Endothelial cell of umbilical vein (primary cell): ENCODE measurements around the gene FSTL1. TPM values are rescaled to one million over a fixed set of nuclear protein-coding genes. Genes with fewer than 3 reads are reported as not detected.

ENCODE experiments used
- BruUV-seq: library from RNA; stranded (reverse); fragments of 400-500 nt; replicated peaks from 2 replicates; lab custom pipeline; 2021; lab: Mats Ljungman, UMichigan
- CTCF ChIA-PET: fragments of 300-600, 350-600 bp; sonication (Branson Sonifier 250); formaldehyde crosslinking; loops from one replicate; lab custom pipeline; 2021; ENCODE audit warnings: antibody characterized with exemption, inconsistent platforms; lab: Charles Lee
- POLR2A ChIA-PET: fragments of 300-600, 350-600 bp; sonication (Branson Sonifier 250); formaldehyde crosslinking; loops from one replicate; lab custom pipeline; 2021; ENCODE audit warnings: antibody characterized with exemption, inconsistent platforms; lab: Charles Lee
- DNase-seq: peaks from one replicate; pipeline ENCODE4 v3.0.0-alpha.2; 2011; ENCODE audit warnings: low read depth, low spot score
- FAIRE-seq: peaks from 2 replicates; lab custom pipeline; 2011; peaks lifted over from hg19 to GRCh38; lab: Jason Lieb, UNC
- H2AFZ ChIP-seq: 2 replicates; pipeline ENCODE4 v1.6.0; 2012; ENCODE audit warnings: low read depth, low read length, control low read depth, inconsistent platforms
- H3K27ac ChIP-seq: 2 replicates; pipeline ENCODE4 v1.5.1; 2011; ENCODE audit warnings: low read depth, mild to moderate bottlenecking, control low read depth, low read length, moderate library complexity; ENCODE audit not compliant: insufficient read depth
- H3K27me3 ChIP-seq, 2 experiments: 2 replicates each; pipeline versions ENCODE4 v1.6.0 to v1.6.1; 2011; ENCODE audit warnings: low read length in 2 of 2, mixed read lengths in 1 of 2; ENCODE audit not compliant: control insufficient read depth in 2 of 2, insufficient read depth in 2 of 2
- H3K36me3 ChIP-seq, 2 experiments: 2 replicates in 1 of 2; 3 replicates in 1 of 2; pipeline ENCODE4 v1.5.1; 2011; ENCODE audit warnings: low read length in 2 of 2, mild to moderate bottlenecking in 1 of 2, moderate library complexity in 1 of 2; ENCODE audit not compliant: control insufficient read depth in 2 of 2, insufficient read depth in 2 of 2; ENCODE audit errors: extremely low read depth in 1 of 2
- H3K4me1 ChIP-seq: 3 replicates; pipeline ENCODE4 v1.5.1; 2011; ENCODE audit warnings: mild to moderate bottlenecking, low read length; ENCODE audit not compliant: control insufficient read depth, insufficient read depth; ENCODE audit errors: extremely low read depth
- H3K4me2 ChIP-seq: 2 replicates; pipeline ENCODE4 v1.6.1; 2011; ENCODE audit warnings: low read length, control low read depth, mixed read lengths; ENCODE audit not compliant: insufficient read depth
- H3K4me3 ChIP-seq, 3 experiments: fragments of 200-600 bp in 1 of 3; sonication (generic), shearing (Covaris generic) in 1 of 3; replicated peaks in 1 of 3; 2 replicates each; pipeline ENCODE4 v1.5.1; 2011 to 2016; ENCODE audit warnings: control low read depth in 3 of 3, low read length in 3 of 3, mild to moderate bottlenecking in 2 of 3, inconsistent platforms in 1 of 3, low read depth in 1 of 3, moderate library complexity in 1 of 3; ENCODE audit not compliant: insufficient read depth in 1 of 3
- H3K79me2 ChIP-seq: 2 replicates; pipeline ENCODE4 v1.6.0; 2012; ENCODE audit warnings: low read length, inconsistent platforms; ENCODE audit not compliant: control insufficient read depth, insufficient read depth
- H3K9ac ChIP-seq: replicated peaks from 2 replicates; pipeline ENCODE3; 2011; ENCODE audit warnings: low read length, control low read depth; ENCODE audit not compliant: insufficient read depth; ENCODE audit errors: extremely low read depth
- H3K9me1 ChIP-seq: replicated peaks from 3 replicates; pipeline ENCODE4 v1.6.0; 2011; ENCODE audit warnings: mild to moderate bottlenecking, low read length; ENCODE audit not compliant: control insufficient read depth, insufficient read depth; ENCODE audit errors: extremely low read depth
- H3K9me3 ChIP-seq: replicated peaks from 2 replicates; pipeline ENCODE4 v1.5.1; 2012; ENCODE audit warnings: low read length, inconsistent platforms; ENCODE audit not compliant: control insufficient read depth, insufficient read depth
- H4K20me1 ChIP-seq: replicated peaks from 2 replicates; pipeline ENCODE3; 2011; ENCODE audit warnings: mild to moderate bottlenecking, low read length; ENCODE audit not compliant: control insufficient read depth, insufficient read depth; ENCODE audit errors: extremely low read depth
- EZH2 ChIP-seq: IDR thresholded peaks from 2 replicates; pipeline ENCODE4 v1.6.1; 2012; ENCODE audit warnings: borderline replicate concordance, low read depth, mild to moderate bottlenecking, moderate library complexity, low read length, inconsistent platforms; ENCODE audit not compliant: severe bottlenecking
- FOS ChIP-seq: IDR thresholded peaks from 2 replicates; pipeline ENCODE4 v1.6.1; 2011; ENCODE audit warnings: mild to moderate bottlenecking, low read length, moderate library complexity, borderline replicate concordance; ENCODE audit not compliant: insufficient read depth
- GATA2 ChIP-seq: IDR thresholded peaks from 2 replicates; pipeline ENCODE4 v1.7.0; 2011; ENCODE audit warnings: low read depth, mild to moderate bottlenecking, moderate library complexity, mixed read lengths, low read length; ENCODE audit not compliant: insufficient read length, insufficient read depth
- JUN ChIP-seq: IDR thresholded peaks from 2 replicates; pipeline ENCODE4 v1.6.1; 2011; ENCODE audit warnings: borderline replicate concordance, low read depth; ENCODE audit not compliant: insufficient read length, insufficient read depth
- MYC ChIP-seq: IDR thresholded peaks from one replicate; pipeline ENCODE4 v1.6.1; 2011; ENCODE audit warnings: mild to moderate bottlenecking, low read depth, low read length
- POLR2A ChIP-seq: IDR thresholded peaks from 2 replicates; pipeline ENCODE4 v1.6.1; 2012; ENCODE audit warnings: low read depth, mild to moderate bottlenecking, control low read depth, low read length
- POLR2AphosphoS5 ChIP-seq: IDR thresholded peaks from 2 replicates; pipeline ENCODE4 v1.6.1; 2012; ENCODE audit warnings: low read depth, mild to moderate bottlenecking, control low read depth, low read length, moderate library complexity; ENCODE audit not compliant: insufficient read depth
- dilution Hi-C: fragments of 300-500 bp; cut with MboI; formaldehyde crosslinking; loops from one replicate; pipeline ENCODE4 v1.15.0; 2019; ENCODE audit warnings: low sequenced_read_pairs; ENCODE audit not compliant: extremely low pct_ligation_motif_present
- intact Hi-C: fragments of 100-400 bp; cut with micrococcal nuclease; formaldehyde crosslinking; loops from one replicate; pipeline ENCODE4 v1.10.0; 2022
- polyA plus RNA-seq, 4 experiments: library from polyadenylated mRNA; depleted of rRNA in 3 of 4; stranded (reverse) in 3 of 4; unstranded in 1 of 4; fragments of >200 nt; gene quantifications; 2 replicates each; pipeline versions ENCODE4 v1.2.1 to v1.2.3, GENCODE V29; 2011 to 2012; ENCODE audit warnings: missing spikeins in 1 of 4
- total RNA-seq: library from RNA; stranded (reverse); gene quantifications from 2 replicates; pipeline ENCODE4 v1.2.3, GENCODE V29; 2021
- TF ChIP-seq, protein P1 (sequence below): IDR thresholded peaks from 2 replicates; pipeline ENCODE4 v1.6.1; 2011; ENCODE audit not compliant: insufficient read depth, insufficient read length
- TF ChIP-seq, protein P2 (sequence below), 2 donors: IDR thresholded peaks; 1 replicate in 1 of 2; 2 replicates in 1 of 2; pipeline ENCODE4 v1.5.1; 2011; ENCODE audit warnings: low read length in 2 of 2, mild to moderate bottlenecking in 2 of 2, moderate library complexity in 2 of 2, control low read depth in 1 of 2, inconsistent platforms in 1 of 2, low read depth in 1 of 2; ENCODE audit not compliant: insufficient read depth in 1 of 2; ENCODE audit errors: extremely low read depth in 1 of 2

FSTL1 gene
- total and polyA plus RNA-seq, 2 donors (not counting 3 experiments of a cell fraction or from before 2014, with no cell fraction given), result 235 to 562 TPM

DNA sequence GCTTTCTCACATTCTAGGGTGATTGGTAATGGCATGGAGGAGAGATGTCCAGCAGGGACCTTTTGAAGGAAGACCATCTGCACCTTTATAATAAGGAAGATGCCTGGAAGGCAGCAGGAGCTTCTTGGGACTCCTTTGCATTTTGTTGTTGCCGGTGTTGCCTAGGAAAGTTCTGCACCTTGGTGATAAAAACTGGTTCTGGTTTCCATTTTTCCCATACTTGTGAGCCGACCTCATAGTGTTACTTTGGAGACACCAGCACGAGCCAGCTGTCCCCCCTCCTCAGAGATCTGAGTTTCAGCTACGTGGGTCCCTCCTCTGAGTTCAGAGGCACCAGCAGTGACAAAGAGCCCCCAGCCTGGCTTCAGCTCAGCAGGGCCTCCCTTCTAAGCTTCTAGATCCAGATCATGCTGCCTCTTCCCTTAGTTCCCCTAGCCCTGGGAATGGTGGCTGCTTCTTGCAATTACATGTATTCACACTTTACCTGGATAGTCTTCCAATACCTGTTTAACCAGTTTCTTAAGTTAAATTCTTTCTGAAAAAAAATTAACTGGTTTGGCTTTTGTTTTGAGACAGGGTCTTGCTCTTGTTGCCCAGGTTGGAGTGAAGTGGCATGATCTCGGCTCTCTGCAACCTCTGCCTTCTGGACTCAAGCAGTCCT is 18.0 kb upstream of the FSTL1 start:
- H3K9me1 ChIP-seq, result no peaks in the 10 kb centered on the region
- H3K27ac ChIP-seq, result no peak overlapping the region
- H4K20me1 ChIP-seq, result no peaks in the 10 kb centered on the region
- no peaks in the 10 kb centered on the region for H3K79me2 ChIP-seq
- DNase-seq (no peak), FAIRE-seq (no peak)
- H3K4me1 ChIP-seq, result no peaks in the 10 kb centered on the region
- no peak overlapping the region for H3K4me3 ChIP-seq
- no peaks in the 10 kb centered on the region for H3K27me3 ChIP-seq
- POLR2A ChIA-PET, result no interaction called here
- dilution Hi-C loops, result no loop called here
- no peak overlapping the region for H3K9ac ChIP-seq
- no peaks in the 10 kb centered on the region for H3K36me3 ChIP-seq
- intact Hi-C loops, result no loop called here
- H3K4me2 ChIP-seq, result no peak overlapping the region
- H2AFZ ChIP-seq, result no peak overlapping the region
- no peaks in the 10 kb centered on the region for H3K9me3 ChIP-seq
- BruUV-seq, result no TSS peak
- TF ChIP-seq POLR2A (no peak), EZH2 (no peak)
- CTCF ChIA-PET, result interaction anchor here (1.1 kb wide), 1 partner anchor 35 kb away, joined by 3 read pairs; no protein-coding TSS in a partner anchor

DNA sequence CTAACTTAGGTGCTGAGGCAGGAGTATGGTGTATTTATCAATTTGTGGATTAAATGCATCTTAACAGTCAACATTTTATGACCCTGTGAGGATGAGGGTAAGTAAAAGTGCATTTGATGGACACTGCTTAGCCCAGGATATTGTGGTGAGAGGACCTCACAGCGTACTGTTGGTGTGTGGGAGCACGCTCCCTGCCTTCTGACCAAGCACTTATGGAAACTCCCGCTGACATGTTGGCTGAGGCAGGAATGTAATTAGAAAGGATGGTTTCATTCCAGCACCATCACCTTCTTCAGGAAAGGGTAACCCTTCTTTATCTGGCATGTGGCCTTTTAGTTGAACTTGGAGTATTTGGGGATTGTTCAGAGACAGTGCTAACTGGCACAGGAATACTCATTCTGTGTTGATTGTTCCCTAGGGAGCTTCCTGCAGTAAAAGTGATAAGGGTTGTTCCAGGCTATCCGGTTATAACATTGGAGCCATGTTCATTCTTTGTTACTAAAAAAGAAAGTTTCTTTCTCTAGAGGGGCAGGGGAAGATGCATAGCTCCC is 11.7 kb upstream of the FSTL1 start:
- dilution Hi-C loops, result no loop called here
- Histone ChIP-seq H3K4me3 (no peak overlapping the region), H3K9ac (no peak overlapping the region), H3K27ac (no peak overlapping the region), H2AFZ (peak overlapping the region; percentile 44), H3K27me3 (no peaks in the 10 kb centered on the region), H3K9me1 (no peaks in the 10 kb centered on the region), H4K20me1 (no peaks in the 10 kb centered on the region), H3K4me1 (peaks cover 4% of the 10 kb centered on the region), H3K79me2 (no peaks in the 10 kb centered on the region), H3K36me3 (no peaks in the 10 kb centered on the region), H3K9me3 (no peaks in the 10 kb centered on the region), H3K4me2 (no peak overlapping the region)
- DNase-seq, result peak; percentile 40
- no TSS peak for BruUV-seq
- TF ChIP-seq EZH2 (no peak), JUN (no peak), MYC (no peak), GATA2 (no peak), POLR2A (no peak), FOS (no peak), POLR2AphosphoS5 (no peak)
- TF ChIP-seq, protein P1, sequence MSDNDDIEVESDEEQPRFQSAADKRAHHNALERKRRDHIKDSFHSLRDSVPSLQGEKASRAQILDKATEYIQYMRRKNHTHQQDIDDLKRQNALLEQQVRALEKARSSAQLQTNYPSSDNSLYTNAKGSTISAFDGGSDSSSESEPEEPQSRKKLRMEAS, result no peak
- TF ChIP-seq, protein P2, sequence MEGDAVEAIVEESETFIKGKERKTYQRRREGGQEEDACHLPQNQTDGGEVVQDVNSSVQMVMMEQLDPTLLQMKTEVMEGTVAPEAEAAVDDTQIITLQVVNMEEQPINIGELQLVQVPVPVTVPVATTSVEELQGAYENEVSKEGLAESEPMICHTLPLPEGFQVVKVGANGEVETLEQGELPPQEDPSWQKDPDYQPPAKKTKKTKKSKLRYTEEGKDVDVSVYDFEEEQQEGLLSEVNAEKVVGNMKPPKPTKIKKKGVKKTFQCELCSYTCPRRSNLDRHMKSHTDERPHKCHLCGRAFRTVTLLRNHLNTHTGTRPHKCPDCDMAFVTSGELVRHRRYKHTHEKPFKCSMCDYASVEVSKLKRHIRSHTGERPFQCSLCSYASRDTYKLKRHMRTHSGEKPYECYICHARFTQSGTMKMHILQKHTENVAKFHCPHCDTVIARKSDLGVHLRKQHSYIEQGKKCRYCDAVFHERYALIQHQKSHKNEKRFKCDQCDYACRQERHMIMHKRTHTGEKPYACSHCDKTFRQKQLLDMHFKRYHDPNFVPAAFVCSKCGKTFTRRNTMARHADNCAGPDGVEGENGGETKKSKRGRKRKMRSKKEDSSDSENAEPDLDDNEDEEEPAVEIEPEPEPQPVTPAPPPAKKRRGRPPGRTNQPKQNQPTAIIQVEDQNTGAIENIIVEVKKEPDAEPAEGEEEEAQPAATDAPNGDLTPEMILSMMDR (IDR thresholded peaks at IDR 0.05; ENCODE audit: extremely low read depth in 1 of 2, insufficient read depth in 1 of 2, low read depth in 1 of 2, low read length in 2 of 2), result no peak
- intact Hi-C loops, result no loop called here
- peak; percentile 8 for FAIRE-seq
- ChIA-PET POLR2A (no interaction called here), CTCF (interaction anchor here (1.1 to 1.9 kb wide), 4 partner anchors 9 to 83 kb away, joined by 3 to 8 read pairs (median 5); no protein-coding TSS in a partner anchor)
